Stimulated activated CD4-positive, alpha-beta T cell treated with anti-CD3 and anti-CD28 coated beads, Interleukin-1b, Interleukin-23, amount 100 ng/mL, for 24 hours (primary cell): ENCODE results near the gene NANOS3.

ENCODE experiments used
- DNase-seq, 4 experiments: peaks; one replicate each; pipeline ENCODE4 v3.0.0-alpha.2; 2020; ENCODE audit warnings: low read depth in 4 of 4, low spot score in 1 of 4

Gene NANOS3

DNA sequence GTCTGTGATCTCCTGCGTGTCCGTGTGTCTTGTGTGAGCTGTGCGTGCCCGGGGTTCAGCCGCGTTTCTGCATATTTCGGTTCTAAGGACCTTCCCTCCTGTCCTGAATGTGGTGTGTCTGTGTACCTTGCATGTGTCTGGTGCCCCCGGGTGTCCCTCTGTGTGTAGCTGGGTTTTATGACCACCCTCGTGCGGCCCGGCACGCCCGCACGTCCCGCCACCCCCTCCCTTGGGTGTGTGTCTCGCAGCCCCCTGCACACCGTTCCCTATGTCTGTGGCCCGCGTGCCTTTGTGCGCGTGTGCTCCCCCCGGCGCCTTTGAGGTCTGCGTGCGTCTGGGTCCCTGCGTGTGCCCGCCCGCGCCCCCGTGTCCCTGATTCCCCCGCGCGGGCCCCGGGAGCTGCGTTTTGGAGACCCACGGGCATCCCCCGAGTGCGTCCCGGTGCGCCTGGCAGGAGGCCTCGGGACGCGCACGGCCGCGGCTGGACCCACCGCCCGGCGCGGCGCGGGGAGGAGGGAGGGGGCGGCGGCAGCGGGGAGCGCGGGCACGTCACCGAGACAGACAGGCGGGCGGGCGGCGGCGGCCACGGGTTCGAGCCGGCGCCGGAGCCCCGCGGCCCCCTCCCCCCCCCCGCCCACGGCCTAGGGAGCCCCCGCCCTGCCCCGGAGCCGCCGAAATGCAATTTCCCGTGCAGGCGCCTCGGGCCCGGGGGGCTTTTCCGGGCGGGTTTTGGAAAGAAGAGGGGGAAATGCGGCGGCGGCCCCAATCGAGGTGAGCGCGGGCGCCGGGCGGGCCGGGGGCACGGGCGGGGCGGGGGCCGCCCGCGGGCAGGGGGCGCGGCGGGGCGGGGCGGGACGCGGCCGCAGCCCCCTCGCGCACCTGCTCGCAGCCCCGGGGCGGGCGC is 12.0 kb upstream of the NANOS3 start:
- DNase-seq = no peak

DNA sequence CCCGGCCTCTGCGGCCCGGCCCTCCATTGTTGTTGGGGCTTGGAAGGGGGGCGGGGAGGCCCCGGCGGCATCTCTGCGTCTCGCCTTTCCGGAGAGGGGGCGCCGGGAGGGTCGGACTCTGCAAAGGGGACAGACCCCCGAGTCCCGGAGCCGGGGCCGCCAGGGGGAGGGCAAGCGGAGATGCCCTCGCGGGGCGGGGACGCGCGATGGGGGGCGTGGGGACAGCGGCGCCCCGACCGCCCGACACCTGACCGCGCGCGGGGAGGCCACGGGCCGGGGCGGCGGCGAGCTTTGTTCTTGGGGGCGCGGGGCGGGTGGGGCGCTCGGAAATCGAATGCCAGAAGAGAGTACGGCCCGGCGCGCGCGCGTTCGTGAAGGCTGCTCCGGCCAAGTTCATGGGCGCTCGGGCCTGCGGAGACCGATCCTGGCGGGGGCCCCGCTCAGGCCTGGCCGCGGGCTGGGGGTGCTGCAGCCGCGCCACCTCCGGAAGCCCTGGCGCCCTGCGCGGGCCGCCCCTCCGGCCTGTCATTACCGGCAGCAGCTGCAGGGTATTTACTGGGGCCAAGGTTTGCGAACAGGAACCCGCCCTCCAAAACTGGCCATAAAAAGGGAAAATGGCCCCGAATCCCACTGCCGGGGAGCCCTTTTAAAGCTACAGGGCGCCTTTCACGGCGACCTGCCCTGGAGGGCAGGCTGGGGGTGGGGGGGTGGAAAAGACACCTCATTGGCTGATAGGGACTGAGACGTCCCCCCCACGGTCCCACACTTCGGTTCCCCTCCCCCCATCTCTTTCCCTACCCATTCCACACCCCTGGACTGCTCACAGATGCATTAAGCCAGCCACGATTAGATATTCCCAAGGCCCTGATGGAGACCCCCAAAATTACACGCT is 11.1 kb upstream of the NANOS3 start:
- no peak for DNase-seq

DNA sequence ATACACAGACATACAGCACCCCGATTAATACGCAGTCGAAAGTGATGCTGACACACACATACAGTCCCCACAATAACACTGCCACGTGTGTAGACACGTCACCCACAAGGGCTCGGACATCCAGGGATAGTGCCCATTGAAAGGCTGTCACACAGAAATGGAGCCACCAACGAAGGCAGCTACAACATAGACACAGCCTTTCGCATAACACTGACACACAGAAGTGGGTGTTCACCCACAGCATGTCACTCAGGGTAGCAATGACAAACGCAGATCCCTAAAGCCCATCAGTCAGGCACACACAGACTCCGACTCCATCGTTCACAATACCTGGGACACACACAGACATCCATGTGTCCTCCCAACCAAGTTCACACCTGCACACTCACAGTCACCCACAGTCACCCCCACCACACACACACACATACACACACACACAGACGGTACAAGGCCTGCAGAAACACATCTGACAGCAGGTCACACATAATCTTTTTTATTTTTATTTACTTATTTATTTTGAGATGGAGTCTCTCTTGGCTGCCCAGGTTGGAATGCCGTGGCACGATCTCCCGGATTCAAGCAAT is 10.4 kb upstream of the NANOS3 start:
- no peak for DNase-seq

DNA sequence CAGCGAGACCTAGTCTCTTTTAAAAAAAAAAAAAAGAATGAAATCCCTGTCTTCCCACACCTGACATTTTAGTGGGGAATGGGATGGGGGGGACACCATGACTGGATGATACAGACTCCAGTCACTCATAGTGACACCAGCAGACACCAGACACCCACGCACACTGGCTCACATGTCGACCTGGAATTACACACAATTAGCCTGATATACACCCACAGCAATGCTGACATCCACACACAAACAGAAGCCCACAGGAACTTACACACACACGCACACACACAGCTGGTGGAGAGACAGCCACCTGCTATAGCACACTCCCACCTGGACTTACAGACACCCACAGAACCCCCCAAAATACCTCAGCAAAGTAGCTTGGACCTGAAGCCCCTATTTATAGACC is 8.3 kb upstream of the NANOS3 start:
- DNase-seq = no peak

DNA sequence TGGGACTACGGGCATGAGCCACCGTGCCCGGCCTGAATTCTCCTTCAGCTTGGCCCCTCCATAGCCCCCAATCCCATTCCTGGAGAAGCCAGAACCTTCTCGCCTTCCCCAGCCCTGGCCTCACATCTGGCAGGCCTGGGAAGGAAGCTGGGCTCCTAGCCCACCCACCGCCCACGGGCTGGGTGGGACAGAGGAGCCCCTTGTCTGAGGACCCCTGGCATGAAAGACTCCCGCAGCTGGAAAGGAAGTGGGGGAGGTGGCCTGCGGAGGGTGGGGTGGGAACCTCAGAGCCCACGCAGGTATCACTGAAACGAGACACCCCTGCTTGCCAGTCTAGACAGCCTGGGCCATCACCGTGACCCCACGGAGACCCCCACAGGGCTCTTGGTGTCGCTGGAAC is 7.7 kb upstream of the NANOS3 start:
- no peak for DNase-seq

DNA sequence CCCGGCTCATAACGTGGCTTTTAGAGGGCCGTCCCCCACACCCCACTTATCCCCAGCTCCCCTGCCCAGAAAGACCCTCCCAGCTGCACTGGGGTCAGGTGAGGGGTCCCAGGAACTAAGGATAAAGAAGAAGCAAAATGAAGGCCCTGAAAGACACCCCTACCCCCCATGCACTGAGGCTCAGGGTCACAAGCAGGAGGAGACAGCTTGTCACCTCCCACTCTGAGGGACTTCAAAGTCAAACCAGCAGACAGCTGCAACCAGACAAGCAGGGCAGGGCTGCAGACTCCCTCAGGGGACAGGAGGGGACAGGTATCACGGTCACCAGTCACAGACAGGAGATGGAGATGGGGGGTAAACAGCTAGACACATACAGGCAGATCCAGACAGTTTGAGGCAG is 6.1 kb upstream of the NANOS3 start:
- DNase-seq = no peak

DNA sequence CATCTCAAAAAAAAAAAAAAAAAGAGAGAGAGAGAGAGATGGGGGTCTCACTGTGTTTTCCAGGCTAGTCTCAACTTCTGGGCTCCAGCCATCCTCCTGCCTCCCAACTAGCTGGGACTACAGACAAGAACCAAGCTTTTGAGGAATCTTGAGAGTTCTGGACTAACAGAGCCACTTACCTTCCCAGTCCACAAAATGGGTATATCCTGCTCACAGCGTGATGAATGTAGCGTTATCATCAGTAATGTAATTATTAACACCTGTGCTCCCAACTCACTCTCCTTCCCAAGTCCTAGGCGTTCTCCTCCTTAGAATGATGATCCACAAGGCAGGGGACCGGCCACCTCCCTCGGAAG is 4.6 kb upstream of the NANOS3 start:
- no peak for DNase-seq

DNA sequence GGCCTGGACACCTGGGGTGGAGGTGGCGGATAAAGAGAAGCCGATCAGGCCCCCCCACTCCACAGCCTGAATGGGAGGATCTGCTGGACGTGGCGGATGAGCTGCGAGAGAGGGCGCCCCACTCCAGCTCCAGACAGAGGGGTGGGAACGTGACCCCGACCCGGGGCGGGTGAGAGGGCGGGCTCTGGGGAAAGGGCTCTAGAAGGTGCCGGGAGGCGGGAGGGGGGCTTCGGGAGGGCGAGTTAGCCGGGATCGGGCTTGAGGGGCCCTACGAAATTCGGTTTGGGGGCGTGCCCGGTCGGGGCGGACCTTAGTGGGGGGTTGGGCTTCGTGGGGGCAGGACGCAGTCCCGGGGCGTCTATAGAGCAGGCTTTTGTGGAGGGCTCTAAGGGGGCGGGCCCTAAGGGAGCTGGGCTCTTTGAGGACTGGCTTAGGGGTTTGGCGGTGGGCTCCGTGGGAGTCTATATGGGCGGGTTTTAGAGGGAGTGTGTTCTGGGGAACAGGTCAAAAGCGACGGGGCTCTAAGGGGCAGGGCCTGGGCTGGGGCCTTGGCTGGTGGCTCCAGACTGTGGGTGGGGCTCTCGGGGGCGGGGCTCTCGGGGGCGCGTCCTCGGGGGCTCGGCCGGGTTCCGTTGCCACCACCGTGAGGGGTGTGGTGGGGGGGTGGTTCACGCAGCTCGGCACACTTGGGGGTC is 4.1 kb upstream of the NANOS3 start:
- DNase-seq = no peak

DNA sequence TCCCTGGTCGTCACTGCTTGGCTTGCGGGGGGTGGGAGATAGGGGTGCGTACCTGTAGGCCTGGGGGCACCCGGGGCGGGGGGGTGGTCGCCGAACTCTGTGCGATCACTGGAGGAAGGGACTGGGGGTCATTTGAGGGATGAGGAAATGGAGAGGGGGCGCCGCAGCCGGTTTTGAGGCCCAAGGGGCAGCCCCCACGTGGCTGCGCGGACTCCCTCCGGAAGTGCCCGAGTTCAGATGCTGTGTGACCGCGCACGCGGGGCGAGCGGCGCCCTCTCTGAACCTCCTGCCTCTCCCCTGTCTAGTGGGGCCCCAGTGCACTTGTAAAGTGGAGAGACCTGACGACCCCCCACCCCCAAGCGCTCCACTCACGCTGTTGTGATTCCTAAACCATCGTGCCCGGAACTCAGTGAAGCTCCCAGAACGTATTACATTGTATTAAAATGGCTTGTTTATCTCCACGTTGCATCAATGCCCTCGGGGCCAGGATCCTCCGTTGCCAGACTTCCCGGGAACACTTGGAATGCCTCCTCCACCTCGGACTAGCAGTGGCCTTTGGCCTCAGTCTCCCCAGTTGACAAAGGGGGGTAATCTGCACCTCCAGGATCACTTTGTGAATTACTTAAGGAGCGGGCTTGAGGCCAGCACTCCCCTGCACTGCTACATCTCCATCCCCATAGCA is 3.0 kb upstream of the NANOS3 start:
- DNase-seq = no peak

DNA sequence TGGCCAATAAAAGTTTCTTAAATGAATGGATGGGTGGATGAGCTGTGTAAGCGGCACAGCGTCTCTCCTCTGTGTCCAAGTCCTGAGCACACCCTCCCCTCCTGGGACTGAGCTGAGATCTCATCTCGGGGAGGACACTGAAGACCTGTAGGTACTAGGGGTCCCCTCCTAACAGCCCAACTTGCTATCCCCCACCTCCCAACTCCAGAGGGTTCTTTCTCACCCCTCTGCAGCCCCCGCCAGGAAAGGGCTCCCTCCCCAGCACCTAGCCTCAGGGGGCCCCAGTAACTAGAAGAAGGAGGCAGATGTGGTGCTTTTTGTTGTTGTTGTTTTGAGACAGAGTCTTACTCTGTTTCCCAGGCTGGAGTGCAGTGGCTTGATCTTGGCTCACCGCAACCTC is 1.1 kb upstream of the NANOS3 start:
- DNase-seq = no peak

DNA sequence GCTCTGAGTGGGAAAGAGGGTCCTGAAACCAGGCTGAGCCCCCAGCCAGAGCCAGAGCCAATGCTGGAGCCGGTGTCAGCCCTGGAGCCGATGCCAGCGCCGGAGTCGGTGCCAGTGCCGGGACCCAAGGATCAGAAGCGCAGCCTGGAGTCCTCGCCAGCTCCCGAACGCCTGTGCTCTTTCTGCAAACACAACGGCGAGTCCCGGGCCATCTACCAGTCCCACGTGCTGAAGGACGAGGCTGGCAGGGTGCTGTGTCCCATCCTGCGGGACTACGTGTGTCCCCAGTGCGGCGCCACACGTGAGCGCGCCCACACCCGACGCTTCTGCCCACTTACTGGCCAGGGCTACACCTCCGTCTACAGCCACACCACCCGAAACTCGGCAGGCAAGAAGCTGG is 369 bp downstream of the NANOS3 start:
- DNase-seq = no peak

DNA sequence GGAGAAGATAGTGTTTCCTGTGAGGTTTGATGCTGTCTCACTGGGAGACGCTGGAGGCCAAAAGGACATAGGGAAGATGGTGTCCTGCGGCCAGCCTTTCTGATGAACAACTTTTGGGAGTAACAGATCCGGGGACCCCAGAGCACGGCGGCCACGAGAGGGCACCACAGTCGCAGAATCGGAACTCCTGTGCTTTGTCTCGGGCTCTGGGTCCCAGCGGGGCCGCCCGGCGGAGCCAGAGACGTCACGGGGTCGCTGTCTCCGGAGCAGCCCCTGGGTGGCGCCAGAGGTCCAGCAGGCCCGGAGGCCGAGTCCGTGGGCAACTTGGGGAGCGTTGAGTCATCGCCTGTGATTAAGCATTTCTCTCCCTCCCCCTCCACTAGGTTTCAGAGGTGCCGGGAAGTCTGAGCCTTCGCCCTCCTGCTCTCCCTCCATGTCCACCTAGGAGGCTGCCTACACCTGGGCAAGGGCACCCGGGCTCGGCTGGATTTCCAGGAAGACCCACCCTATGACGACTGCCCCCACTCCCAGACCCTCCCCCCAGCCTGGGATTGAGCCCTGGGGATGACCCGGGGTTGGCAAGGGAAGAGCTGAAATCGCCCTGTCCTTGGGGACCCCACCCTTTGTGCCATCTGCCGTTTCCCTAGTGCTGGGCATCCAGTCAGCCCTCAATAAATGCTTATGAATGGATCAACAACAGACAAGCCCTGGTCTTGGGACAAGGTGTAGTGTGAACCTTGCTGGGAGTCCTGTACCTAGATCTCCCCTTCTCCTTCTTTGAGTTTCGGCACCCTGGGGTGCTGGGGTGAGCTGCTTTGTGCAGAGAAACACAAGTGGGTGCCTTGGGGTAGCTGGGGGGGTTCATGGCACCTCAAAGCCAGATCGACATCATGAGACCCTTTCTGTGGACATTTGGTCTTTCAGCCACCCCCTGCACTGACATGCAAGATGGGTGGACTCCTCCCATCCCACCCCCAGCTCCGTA is 3.4 kb downstream of the NANOS3 start:
- DNase-seq = peak; percentile 92 to 99 (median 98)

DNA sequence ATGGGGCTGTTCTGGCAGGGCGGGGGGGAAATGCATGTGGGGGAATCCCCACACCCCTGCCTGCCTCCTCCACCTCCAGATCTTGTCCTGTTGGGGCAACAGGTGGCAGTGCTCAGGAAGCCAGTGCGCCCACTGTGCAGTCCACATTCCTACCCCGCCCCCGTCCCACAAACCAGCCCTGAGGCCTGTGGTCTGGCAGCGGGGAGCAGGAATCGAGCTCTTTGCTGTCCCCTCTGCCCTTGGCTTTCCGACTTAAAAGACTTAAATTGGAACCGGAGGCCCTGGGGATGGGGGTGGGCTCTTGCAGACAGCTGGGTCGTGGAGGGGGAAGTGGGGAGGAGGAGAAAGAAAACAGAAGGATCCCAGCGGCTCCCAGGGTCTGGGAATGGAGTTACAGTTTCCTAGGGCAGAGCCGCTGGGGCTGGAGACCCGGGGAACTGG is 4.3 kb downstream of the NANOS3 start:
- DNase-seq = no peak

DNA sequence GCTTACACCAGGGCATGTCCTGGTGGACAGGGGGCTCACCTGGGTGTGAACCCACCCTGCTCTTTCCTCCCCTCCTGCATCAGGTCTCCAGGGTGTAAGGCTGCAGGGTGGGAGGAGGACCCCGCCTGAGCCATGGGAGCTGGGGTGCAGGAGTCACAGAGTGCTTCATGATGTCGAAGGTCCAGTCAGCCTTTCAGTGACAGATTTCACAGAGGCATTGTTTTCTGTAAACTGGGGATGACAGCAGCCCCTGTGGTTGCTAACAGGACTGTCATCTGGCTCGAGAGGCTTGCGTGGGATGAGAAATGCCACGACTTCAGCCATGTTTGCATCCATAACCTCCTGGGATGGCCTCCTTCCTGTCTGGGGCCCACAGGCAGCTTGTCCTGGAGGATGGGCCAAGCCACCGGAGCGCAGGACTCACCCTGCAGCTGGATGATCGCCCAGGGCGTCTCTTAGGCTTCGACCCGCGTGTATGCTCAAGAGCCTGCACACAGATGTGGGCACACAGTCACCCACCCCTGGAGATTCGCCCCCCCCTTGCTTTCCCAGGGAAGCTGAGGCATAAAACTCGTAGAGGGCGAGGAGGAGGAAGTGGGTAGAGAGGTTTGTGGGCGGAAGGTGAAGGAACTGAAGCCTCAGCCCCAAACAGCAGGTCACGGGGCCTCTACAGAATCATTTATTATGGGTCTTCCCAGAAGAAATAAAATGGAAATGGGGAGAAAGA is 4.9 kb downstream of the NANOS3 start:
- DNase-seq = no peak

DNA sequence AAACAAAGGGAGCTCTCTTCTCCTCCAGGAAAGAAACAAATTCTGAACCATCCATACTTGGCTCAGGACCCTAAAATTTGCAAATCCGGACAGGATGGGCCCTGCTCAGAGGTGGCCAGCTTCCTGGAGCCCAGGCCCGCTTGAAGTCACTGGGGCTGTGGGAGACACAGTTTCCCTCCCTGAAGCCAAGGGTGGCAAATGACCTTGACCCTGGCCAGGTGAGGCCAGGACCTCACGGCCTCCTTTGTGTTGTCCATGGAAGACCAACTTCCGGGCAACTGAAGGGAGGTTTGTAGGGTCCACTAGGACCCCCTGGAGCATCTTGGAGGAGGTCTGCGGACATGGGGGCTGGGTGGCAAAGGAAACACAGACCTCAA is 5.5 kb downstream of the NANOS3 start:
- DNase-seq = no peak

DNA sequence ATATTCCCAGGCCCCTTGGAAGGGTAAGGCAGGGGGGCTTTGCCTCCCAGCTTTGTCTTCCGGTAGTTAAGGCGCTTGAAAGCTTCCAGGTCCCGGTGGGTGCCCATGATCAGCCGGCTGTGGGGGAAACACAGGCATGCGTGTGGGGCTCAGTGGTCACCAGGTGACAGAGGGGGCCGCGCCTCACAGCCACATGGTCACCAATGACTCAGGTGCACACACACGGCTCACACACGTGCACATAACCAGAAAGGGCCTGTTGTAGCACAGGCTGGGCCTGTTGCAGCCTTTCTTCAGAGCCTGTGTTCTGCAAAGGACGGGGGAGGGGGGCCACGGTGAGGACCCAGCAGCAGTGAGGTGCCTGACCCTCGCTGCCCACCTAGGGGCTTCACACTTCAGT is 5.9 kb downstream of the NANOS3 start:
- DNase-seq = no peak

DNA sequence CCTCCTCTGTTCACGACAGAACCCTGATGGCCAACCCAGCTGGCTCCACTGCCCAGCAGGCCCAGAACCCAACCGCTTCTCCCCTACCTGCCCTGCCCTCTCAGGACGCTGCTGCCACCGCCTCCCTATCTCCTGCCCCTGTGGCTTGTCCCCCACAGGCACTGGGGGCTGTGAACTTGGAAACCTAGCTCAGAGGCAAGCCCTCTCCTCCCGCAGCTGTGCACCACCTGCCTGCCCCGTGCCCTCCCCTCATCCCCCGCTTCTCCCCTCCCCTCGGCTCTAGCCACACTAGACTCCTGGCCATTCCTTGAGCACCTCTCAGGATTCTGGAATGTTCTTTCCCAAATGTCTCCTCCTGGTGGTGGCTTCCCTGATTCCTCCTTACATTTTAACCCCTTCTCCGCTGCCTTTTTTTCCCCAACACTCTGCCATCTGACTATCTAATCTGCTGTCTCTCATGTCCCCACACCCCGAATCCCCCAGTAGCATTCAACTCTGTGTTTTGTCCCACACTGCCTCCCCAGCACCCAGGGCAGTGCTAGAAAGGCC is 6.7 kb downstream of the NANOS3 start:
- no peak for DNase-seq

DNA sequence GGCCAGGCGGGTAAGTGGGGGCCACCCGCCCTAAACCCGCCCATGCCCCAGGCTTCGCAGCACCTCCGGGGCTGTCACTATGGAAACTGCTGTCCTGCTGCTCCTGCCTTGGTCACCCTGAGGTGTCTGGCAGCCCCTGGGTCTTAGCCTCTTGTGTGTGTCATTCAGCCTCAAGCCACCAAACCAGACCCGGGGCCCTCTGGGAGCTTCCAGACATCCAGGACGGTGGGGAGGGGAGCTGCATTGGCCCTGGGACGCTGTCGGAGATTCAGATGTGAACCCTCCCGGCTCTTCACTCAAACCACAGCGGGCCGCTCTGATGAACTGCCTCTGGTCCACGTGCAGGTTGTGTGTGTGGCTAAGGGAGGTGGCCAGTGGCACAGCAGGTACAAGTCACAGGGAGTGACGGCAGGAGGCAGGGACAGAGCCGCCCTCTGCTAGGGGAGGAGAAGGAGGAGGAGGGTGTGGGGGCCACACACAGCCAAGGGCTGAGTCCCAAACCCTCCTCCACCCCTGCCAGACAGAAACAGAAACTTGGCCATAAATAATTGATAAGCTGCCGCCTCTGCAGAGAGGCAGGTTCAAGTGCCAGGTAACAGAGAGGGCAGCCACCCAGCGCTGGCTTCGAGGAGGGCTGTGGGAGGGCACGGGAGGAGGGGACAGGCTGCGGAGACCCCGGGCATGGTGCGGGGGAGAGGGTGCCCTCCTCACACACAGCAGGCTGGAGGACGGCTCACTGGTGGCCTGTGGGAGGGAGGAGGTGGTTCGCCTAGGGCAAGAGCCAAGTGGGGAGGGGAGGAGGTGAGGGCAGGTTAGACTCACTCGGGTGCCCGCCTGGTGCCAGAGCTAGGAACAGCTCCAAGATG is 8.0 kb downstream of the NANOS3 start:
- DNase-seq = no peak
